ENCODE measurements around the gene DFFB.

GRCh38 chr1:3874736-3875135 is 17.5 kb downstream of the DFFB start:
- TF ChIP-seq CTCF (IDR thresholded peaks at IDR 0.05 in 2 of 3, conservative IDR thresholded peaks at IDR 0.05 in 1 of 3; ENCODE audit: borderline replicate concordance in 1 of 3, insufficient read depth in 1 of 3, low read depth in 2 of 3, low read length in 2 of 3) (no peak), EZH2 (IDR thresholded peaks at IDR 0.05) (no peak), SRF (IDR thresholded peaks at IDR 0.05; ENCODE audit: low read depth) (no peak), JUND (IDR thresholded peaks at IDR 0.05) (no peak), POLR2AphosphoS5 (IDR thresholded peaks at IDR 0.05; ENCODE audit: low read depth, low read length) (no peak), REST (IDR thresholded peaks at IDR 0.05; ENCODE audit: low read depth) (no peak), TCF7L2 (IDR thresholded peaks at IDR 0.05; ENCODE audit: borderline replicate concordance, extremely low read depth, insufficient read depth, insufficient read length) (no peak), ZFX (IDR thresholded peaks at IDR 0.05) (no peak), RAD21 (IDR thresholded peaks at IDR 0.05; ENCODE audit: low read depth) (no peak)
